Smooth muscle cell (in vitro differentiated cells): ENCODE measurements around the gene WIPF3. TPM values are rescaled to one million over a fixed set of nuclear protein-coding genes. Genes with fewer than 3 reads are reported as not detected.

Experiments
- DNase-seq: peaks from one replicate; lab custom pipeline; 2025; ENCODE audit not compliant: unreplicated experiment; lab: John Stamatoyannopoulos, UW
- H2AFZ ChIP-seq: fragments of 200-600 bp; sonication (generic); 2 replicates; pipeline ENCODE4 v1.6.0; 2016; ENCODE audit warnings: antibody characterized with exemption, low read depth, mild to moderate bottlenecking
- H3F3A ChIP-seq: fragments of 200-600 bp; sonication (generic); 2 replicates; pipeline ENCODE4 v1.6.0; 2017; ENCODE audit warnings: antibody characterized with exemption, low read depth
- H3K27ac ChIP-seq: fragments of 200-600 bp; sonication (generic); 2 replicates; pipeline ENCODE4 v1.5.1; 2016; ENCODE audit warnings: low read depth, mild to moderate bottlenecking
- H3K27me3 ChIP-seq: fragments of 200-600 bp; sonication (generic); 2 replicates; pipeline ENCODE4 v1.6.1; 2016; ENCODE audit warnings: low read depth, mild to moderate bottlenecking
- H3K36me3 ChIP-seq: fragments of 200-600 bp; sonication (generic); 2 replicates; pipeline ENCODE4 v1.5.1; 2016; ENCODE audit warnings: low read depth
- H3K4me1 ChIP-seq: fragments of 200-600 bp; sonication (generic); 2 replicates; pipeline ENCODE4 v1.5.1; 2016; ENCODE audit warnings: low read depth
- H3K4me2 ChIP-seq: fragments of 200-600 bp; sonication (generic); 2 replicates; pipeline ENCODE4 v1.6.0; 2016; ENCODE audit warnings: mild to moderate bottlenecking
- H3K4me3 ChIP-seq: fragments of 200-600 bp; sonication (generic); 2 replicates; pipeline ENCODE4 v1.5.1; 2016; ENCODE audit warnings: mild to moderate bottlenecking
- H3K79me2 ChIP-seq: fragments of 200-600 bp; sonication (generic); 2 replicates; pipeline ENCODE4 v1.6.0; 2016; ENCODE audit warnings: low read depth, mild to moderate bottlenecking
- H3K9ac ChIP-seq: fragments of 200-600 bp; sonication (generic); 2 replicates; pipeline ENCODE4 v1.6.0; 2016; ENCODE audit warnings: low read depth
- H3K9me3 ChIP-seq: fragments of 200-600 bp; sonication (generic); replicated peaks from 2 replicates; pipeline ENCODE4 v1.5.1; 2016; ENCODE audit warnings: low read depth
- H4K20me1 ChIP-seq: fragments of 200-600 bp; sonication (generic); 2 replicates; pipeline ENCODE4 v1.6.0; 2016; ENCODE audit warnings: low read depth
- WGBS: methylation state at CpG from one replicate; pipeline ENCODE4 v1.1.7; 2016; ENCODE audit warnings: low lambda C conversion rate; 5-methylcytosine and 5-hydroxymethylcytosine counted together
- polyA plus RNA-seq: library from polyadenylated mRNA; unstranded; fragments of >200 nt; fragmentation: Nextera tagmentation; extraction: Ambion mirVana; gene quantifications from 2 replicates; pipeline ENCODE4 v1.2.1, GENCODE V29; 2016
- total RNA-seq: library from RNA; depleted of rRNA; stranded (reverse); fragments of >200 nt; gene quantifications from 2 replicates; pipeline ENCODE4 v1.2.3, GENCODE V29; 2014
- TF ChIP-seq, protein P1 (sequence below): fragments of 200-600 bp; sonication (generic); IDR thresholded peaks from 2 replicates; pipeline ENCODE4 v1.5.1; 2017; ENCODE audit warnings: borderline replicate concordance, mild to moderate bottlenecking, antibody characterized with exemption; ENCODE audit not compliant: insufficient read depth, poor library complexity, severe bottlenecking

Gene WIPF3
- total and polyA plus RNA-seq, 2 experiments from 2014 or later: 0.22 TPM; not detected in 1

DNA sequence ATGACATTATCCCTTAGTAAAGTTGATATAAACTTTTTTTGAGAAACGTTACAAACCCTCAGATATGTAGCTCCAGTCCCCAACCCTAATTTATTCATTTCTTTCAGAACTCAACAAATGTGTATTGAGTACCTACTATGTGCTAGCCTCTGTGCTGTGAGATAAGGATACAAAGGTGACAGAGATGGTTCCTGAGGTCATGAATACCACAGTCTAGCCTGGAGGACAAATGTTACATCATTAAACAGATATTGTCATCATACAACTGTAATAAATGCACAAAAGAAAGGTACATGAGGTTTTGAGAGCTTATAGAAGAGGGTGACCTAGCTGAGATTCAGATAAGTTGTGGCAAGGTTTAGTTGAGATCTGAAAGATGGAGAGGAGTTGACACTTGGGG lies 4.4 kb upstream of the WIPF3 start:
- Histone ChIP-seq H3K27me3 (peaks cover 74% of the 10 kb centered on the region), H3K4me3 (no peak overlapping the region), H3F3A (no peaks in the 10 kb centered on the region), H3K4me2 (no peak overlapping the region), H3K4me1 (no peaks in the 10 kb centered on the region), H3K27ac (no peak overlapping the region), H3K9me3 (no peaks in the 10 kb centered on the region), H3K36me3 (no peaks in the 10 kb centered on the region), H3K79me2 (no peaks in the 10 kb centered on the region), H4K20me1 (no peaks in the 10 kb centered on the region), H3K9ac (no peak overlapping the region), H2AFZ (no peak overlapping the region)
- TF ChIP-seq, protein P1, sequence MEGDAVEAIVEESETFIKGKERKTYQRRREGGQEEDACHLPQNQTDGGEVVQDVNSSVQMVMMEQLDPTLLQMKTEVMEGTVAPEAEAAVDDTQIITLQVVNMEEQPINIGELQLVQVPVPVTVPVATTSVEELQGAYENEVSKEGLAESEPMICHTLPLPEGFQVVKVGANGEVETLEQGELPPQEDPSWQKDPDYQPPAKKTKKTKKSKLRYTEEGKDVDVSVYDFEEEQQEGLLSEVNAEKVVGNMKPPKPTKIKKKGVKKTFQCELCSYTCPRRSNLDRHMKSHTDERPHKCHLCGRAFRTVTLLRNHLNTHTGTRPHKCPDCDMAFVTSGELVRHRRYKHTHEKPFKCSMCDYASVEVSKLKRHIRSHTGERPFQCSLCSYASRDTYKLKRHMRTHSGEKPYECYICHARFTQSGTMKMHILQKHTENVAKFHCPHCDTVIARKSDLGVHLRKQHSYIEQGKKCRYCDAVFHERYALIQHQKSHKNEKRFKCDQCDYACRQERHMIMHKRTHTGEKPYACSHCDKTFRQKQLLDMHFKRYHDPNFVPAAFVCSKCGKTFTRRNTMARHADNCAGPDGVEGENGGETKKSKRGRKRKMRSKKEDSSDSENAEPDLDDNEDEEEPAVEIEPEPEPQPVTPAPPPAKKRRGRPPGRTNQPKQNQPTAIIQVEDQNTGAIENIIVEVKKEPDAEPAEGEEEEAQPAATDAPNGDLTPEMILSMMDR: no peak
- 70% methylated on average over 1 of the region's 1 CpG for WGBS
- DNase-seq: no peak

DNA sequence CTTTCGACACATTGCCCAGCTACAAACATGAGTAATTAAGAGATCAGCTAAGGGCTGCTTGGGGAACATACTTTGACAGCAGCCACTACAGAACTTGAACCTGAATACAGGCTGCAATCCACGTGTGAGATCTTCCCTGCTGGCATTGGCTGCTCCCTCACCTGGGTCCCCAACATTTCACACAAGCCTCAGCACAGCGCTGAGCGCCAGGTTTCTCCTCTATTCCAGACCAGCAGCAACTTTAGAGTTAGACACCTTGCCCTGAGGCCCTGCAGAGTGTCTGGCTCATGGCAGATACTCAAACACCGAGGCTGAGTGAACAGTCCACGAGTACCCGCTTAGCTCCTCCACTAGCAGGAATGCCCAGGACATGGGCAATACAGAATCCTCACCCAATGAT lies 1.3 kb upstream of the WIPF3 start:
- Histone ChIP-seq H3K79me2 (no peaks in the 10 kb centered on the region), H3K4me3 (no peak overlapping the region), H3K4me2 (no peak overlapping the region), H3K4me1 (peaks cover 11% of the 10 kb centered on the region), H3K36me3 (no peaks in the 10 kb centered on the region), H3K27ac (no peak overlapping the region), H3F3A (no peaks in the 10 kb centered on the region), H4K20me1 (no peaks in the 10 kb centered on the region), H2AFZ (no peak overlapping the region), H3K9me3 (no peaks in the 10 kb centered on the region), H3K27me3 (peaks cover 91% of the 10 kb centered on the region), H3K9ac (no peak overlapping the region)
- TF ChIP-seq, protein P1: no peak
- no peak for DNase-seq
- WGBS: 66% methylated on average over 7 of the region's 7 CpGs

DNA sequence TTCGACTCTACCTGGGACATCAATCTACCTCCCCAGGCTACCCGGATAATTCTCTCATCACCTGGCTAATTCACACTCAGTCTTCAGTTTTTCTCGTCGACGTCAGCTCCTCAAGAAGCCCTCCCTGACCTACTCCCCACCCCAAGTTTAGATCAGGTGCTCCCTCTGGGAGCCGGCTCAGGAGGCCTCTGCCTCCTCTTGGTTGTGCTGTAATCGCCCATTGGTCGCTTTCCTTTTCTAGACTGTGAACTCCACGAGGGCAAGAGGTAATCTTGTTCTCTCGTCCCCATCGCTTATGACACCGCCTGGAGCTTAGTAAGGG lies 461 bp upstream of the WIPF3 start:
- Histone ChIP-seq H3K36me3 (no peaks in the 10 kb centered on the region), H3K4me2 (peak overlapping the region; percentile 96), H3K27me3 (peaks cover 99% of the 10 kb centered on the region), H4K20me1 (no peaks in the 10 kb centered on the region), H3K27ac (no peak overlapping the region), H3F3A (no peaks in the 10 kb centered on the region), H2AFZ (no peak overlapping the region), H3K4me1 (peaks cover 11% of the 10 kb centered on the region), H3K4me3 (peak overlapping the region; percentile 56), H3K9me3 (no peaks in the 10 kb centered on the region), H3K79me2 (no peaks in the 10 kb centered on the region), H3K9ac (no peak overlapping the region)
- DNase-seq: no peak
- TF ChIP-seq, protein P1: no peak
- WGBS: 46% methylated on average over 12 of the region's 12 CpGs

DNA sequence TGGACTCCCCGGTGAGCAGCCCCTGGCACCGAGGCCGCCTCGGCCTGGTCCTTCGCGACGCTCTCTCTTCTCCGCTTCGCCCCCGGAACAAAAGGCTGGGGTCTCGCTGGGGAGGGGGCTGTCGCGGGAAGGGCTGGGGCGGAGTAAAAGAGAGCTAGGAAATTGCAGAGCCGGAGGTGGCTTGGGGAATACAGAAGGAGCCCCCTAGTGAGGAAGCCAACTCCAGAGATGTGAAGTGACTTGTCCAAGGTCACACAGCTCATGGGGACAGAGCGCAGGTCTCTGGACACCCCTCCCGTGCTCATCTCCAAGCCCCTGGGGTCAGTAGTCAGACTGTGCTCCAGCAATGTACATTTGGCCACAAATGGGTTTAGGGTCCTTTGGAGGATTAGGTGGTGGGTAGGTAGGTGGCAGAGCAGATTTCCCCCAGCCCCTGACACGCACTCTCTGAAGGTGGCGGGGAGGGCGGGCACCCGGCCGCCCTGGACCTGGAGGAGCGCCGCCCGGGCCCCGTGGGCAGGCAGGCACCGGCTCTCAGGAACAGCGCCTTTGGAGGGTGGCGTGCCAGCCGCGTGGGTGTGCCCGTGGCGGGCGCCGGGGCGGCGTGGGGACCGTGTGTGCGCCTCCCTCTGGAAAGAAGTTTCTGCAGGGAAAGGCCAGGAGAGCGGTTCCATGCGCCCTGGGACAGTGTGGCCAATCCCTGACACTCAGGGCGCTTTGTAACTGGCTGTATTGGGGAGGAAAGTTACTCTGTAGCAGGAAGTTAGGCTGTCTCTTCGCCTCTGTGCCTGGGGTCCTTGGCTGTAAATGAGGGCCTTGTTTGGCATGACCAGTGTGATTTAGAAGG lies 910 bp downstream of the WIPF3 start:
- H3K27ac ChIP-seq: no peak overlapping the region
- H3K9ac ChIP-seq: no peak overlapping the region
- WGBS: 5% methylated on average over 33 of the region's 43 CpGs
- H3K79me2 ChIP-seq: no peaks in the 10 kb centered on the region
- H3K4me1 ChIP-seq: peaks cover 11% of the 10 kb centered on the region
- no peaks in the 10 kb centered on the region for H3F3A ChIP-seq
- H4K20me1 ChIP-seq: no peaks in the 10 kb centered on the region
- H3K4me3 ChIP-seq: peak overlapping the region; percentile 56
- H3K9me3 ChIP-seq: no peaks in the 10 kb centered on the region
- TF ChIP-seq, protein P1: no peak
- H3K27me3 ChIP-seq: peaks cover 94% of the 10 kb centered on the region
- no peak for DNase-seq
- peak overlapping the region; percentile 96 for H3K4me2 ChIP-seq
- no peak overlapping the region for H2AFZ ChIP-seq
- no peaks in the 10 kb centered on the region for H3K36me3 ChIP-seq
